Liver (tissue), 9 donors: Measurements from ENCODE around the gene KRTAP2-2. TPM values are rescaled to one million over a fixed set of nuclear protein-coding genes. Genes with fewer than 3 reads are reported as not detected.
"Not testable (repeated sequence)": the region's sequence is repeated elsewhere in the genome, so short reads cannot be mapped to it uniquely, and the experiment has no call there.

ENCODE experiments used
- DNase-seq: peaks from one replicate; pipeline ENCODE4 v3.0.0-alpha.2; 2017; ENCODE audit warnings: low spot score
- H3K27ac ChIP-seq, 2 donors: one replicate each; pipeline ENCODE4 v1.7.0; 2013; ENCODE audit warnings: inconsistent platforms in 2 of 2, low read length in 2 of 2, control low read depth in 1 of 2, low read depth in 1 of 2, mild to moderate bottlenecking in 1 of 2
- H3K27me3 ChIP-seq, 4 donors: one replicate each; pipeline versions ENCODE4 v1.6.1 to v1.7.0; 2013; ENCODE audit warnings: low read length in 3 of 4, inconsistent platforms in 1 of 4, mild to moderate bottlenecking in 1 of 4, moderate library complexity in 1 of 4; ENCODE audit not compliant: control insufficient read depth in 4 of 4, insufficient read depth in 4 of 4
- H3K36me3 ChIP-seq, 4 donors: one replicate each; pipeline versions ENCODE4 v1.6.1 to v1.7.0; 2013; ENCODE audit warnings: low read length in 3 of 4, mild to moderate bottlenecking in 3 of 4, low read depth in 1 of 4, moderate library complexity in 1 of 4; ENCODE audit not compliant: control insufficient read depth in 4 of 4, insufficient read depth in 3 of 4
- H3K4me1 ChIP-seq, 4 donors: one replicate each; pipeline versions ENCODE4 v1.6.1 to v1.7.0; 2013; ENCODE audit warnings: low read length in 3 of 4, mild to moderate bottlenecking in 3 of 4, moderate library complexity in 1 of 4; ENCODE audit not compliant: control insufficient read depth in 4 of 4, insufficient read depth in 4 of 4
- H3K4me3 ChIP-seq, 3 donors: one replicate each; pipeline versions ENCODE4 v1.6.1 to v1.7.0; 2013; ENCODE audit warnings: low read length in 3 of 3, control low read depth in 1 of 3, low read depth in 1 of 3, mild to moderate bottlenecking in 1 of 3
- H3K9ac ChIP-seq, 2 donors: one replicate each; pipeline ENCODE4 v1.7.0; 2013; ENCODE audit warnings: low read length in 2 of 2, mild to moderate bottlenecking in 2 of 2, moderate library complexity in 2 of 2, control low read depth in 1 of 2, low read depth in 1 of 2
- H3K9me3 ChIP-seq, 4 donors: one replicate each; pipeline versions ENCODE4 v1.6.1 to v1.7.0; 2013; ENCODE audit warnings: low read length in 3 of 4; ENCODE audit not compliant: control insufficient read depth in 4 of 4
- ATF3 ChIP-seq: IDR thresholded peaks from 2 replicates; pipeline ENCODE4 v1.6.1; 2016; ENCODE audit warnings: antibody characterized with exemption
- GABPA ChIP-seq, 2 donors: IDR thresholded peaks in 1 of 2; conservative IDR thresholded peaks in 1 of 2; 2 replicates each; pipeline ENCODE4 v1.6.1; 2016; ENCODE audit warnings: antibody characterized with exemption in 2 of 2, mild to moderate bottlenecking in 1 of 2, moderate library complexity in 1 of 2
- HNF4G ChIP-seq: IDR thresholded peaks from 2 replicates; pipeline ENCODE4 v1.6.1; 2016; ENCODE audit warnings: antibody characterized with exemption
- MAX ChIP-seq: IDR thresholded peaks from 2 replicates; pipeline ENCODE4 v1.6.1; 2016; ENCODE audit warnings: antibody characterized with exemption
- NR2F2 ChIP-seq: IDR thresholded peaks from 2 replicates; pipeline ENCODE4 v1.6.1; 2016; ENCODE audit warnings: antibody characterized with exemption
- RAD21 ChIP-seq, 2 donors: IDR thresholded peaks; 2 replicates each; pipeline ENCODE4 v1.6.1; 2016; ENCODE audit warnings: antibody characterized with exemption in 2 of 2, mild to moderate bottlenecking in 2 of 2
- REST ChIP-seq: IDR thresholded peaks from 2 replicates; pipeline ENCODE4 v1.6.1; 2016; ENCODE audit warnings: antibody characterized with exemption, mild to moderate bottlenecking
- RXRA ChIP-seq, 2 donors: IDR thresholded peaks; 2 replicates each; pipeline ENCODE4 v1.6.1; 2017 to 2018; ENCODE audit warnings: antibody characterized with exemption in 2 of 2, mild to moderate bottlenecking in 1 of 2
- SP1 ChIP-seq: IDR thresholded peaks from 2 replicates; pipeline ENCODE4 v1.6.1; 2018; ENCODE audit warnings: antibody characterized with exemption, mild to moderate bottlenecking
- ZBTB33 ChIP-seq: IDR thresholded peaks from 2 replicates; pipeline ENCODE4 v1.6.1; 2016; ENCODE audit warnings: antibody characterized with exemption
- WGBS: extraction: QIAGEN DNeasy Blood & Tissue Kit; methylation state at CpG from one replicate; pipeline ENCODE4 v1.1.7; 2013; 5-methylcytosine and 5-hydroxymethylcytosine counted together
- polyA plus RNA-seq, 2 donors: library from polyadenylated mRNA; stranded (reverse) in 1 of 2; unstranded in 1 of 2; fragments of 200-250 nt in 1 of 2; fragments of >200 nt in 1 of 2; fragmentation: Nextera tagmentation in 1 of 2; extraction: Ambion mirVana in 1 of 2; gene quantifications; one replicate each; pipeline versions ENCODE4 v1.2.1 to v1.2.3, GENCODE V29; 2013 to 2015
- total RNA-seq, 2 donors: library from RNA; depleted of rRNA; stranded (reverse); fragments of >200 nt; gene quantifications; one replicate each; pipeline ENCODE4 v1.2.3, GENCODE V29; 2014
- donor health status: healthy.
- donor health status: healthy.
- donor health status: healthy.
- donor health status: healthy.
- donor health status: healthy.

Gene KRTAP2-2
- total and polyA plus RNA-seq, 4 donors = not detected

- Histone ChIP-seq H3K36me3 (no peaks in the 10 kb centered on the region), H3K4me3 (no peak within 1 kb of the TSS), H3K9ac (no peak within 1 kb of the TSS), H3K27ac (no peak within 1 kb of the TSS), H3K9me3 (no peaks in the 10 kb centered on the region), H3K4me1 (no peaks in the 10 kb centered on the region), H3K27me3 (peaks cover 0 to 2% (median 0%) of the 10 kb centered on the region in 4 donors)
- WGBS = 61% methylated on average over 4 of the region's 4 CpGs
- TF ChIP-seq NR2F2 (no peak), REST (no peak), ZBTB33 (no peak), MAX (no peak), SP1 (no peak), RAD21 (IDR thresholded peaks at IDR 0.05) (no peak), GABPA (IDR thresholded peaks at IDR 0.05 in 1 of 2, conservative IDR thresholded peaks at IDR 0.05 in 1 of 2) (no peak), RXRA (IDR thresholded peaks at IDR 0.05) (no peak), HNF4G (no peak), ATF3 (no peak)
- no peak for DNase-seq
Measured at GRCh38 chr17:41098042-41098441, 43.0 kb upstream of the KRTAP2-2 start, which contains the start of gene KRTAP4-8. TSS of gene KRTAP4-8 (minus strand) at chr17:41098142. CDS start at chr17:41098084, 58 bp downstream.

- peaks cover 0 to 2% (median 0%) of the 10 kb centered on the region in 4 donors for H3K27me3 ChIP-seq
- H3K9ac ChIP-seq = no peak overlapping the region
- H3K4me1 ChIP-seq = no peaks in the 10 kb centered on the region
- TF ChIP-seq RXRA (IDR thresholded peaks at IDR 0.05) = no peak
- H3K4me3 ChIP-seq = no peak overlapping the region
- WGBS = 82% methylated on average over 7 of the region's 7 CpGs
- H3K36me3 ChIP-seq = no peaks in the 10 kb centered on the region
- DNase-seq = no peak
- H3K9me3 ChIP-seq = no peaks in the 10 kb centered on the region
- no peak overlapping the region for H3K27ac ChIP-seq
Measured at GRCh38 chr17:41096055-41096454, 41.0 kb upstream of the KRTAP2-2 start.

GRCh38 chr17:41088760-41089352 is 33.8 kb upstream of the KRTAP2-2 start:
- not testable (repeated sequence) for H3K9me3 ChIP-seq, H3K27me3 ChIP-seq, H3K4me1 ChIP-seq, H3K4me3 ChIP-seq, H3K27ac ChIP-seq, H3K9ac ChIP-seq, DNase-seq, H3K36me3 ChIP-seq
- 46% methylated on average over 4 of the region's 4 CpGs for WGBS

- not testable (repeated sequence) for H3K36me3 ChIP-seq, H3K4me3 ChIP-seq, H3K27me3 ChIP-seq, H3K9ac ChIP-seq, H3K9me3 ChIP-seq, H3K4me1 ChIP-seq, H3K27ac ChIP-seq, DNase-seq
- 77% methylated on average over 12 of the region's 14 CpGs for WGBS
Measured at GRCh38 chr17:41084100-41084856, 29.2 kb upstream of the KRTAP2-2 start, which contains the start of gene KRTAP4-7. TSS of gene KRTAP4-7 (plus strand) at chr17:41084150. CDS start at chr17:41084207, 57 bp downstream.

GRCh38 chr17:41083427-41083826 is 28.4 kb upstream of the KRTAP2-2 start:
- H3K4me1 ChIP-seq, H3K9me3 ChIP-seq, DNase-seq, H3K27me3 ChIP-seq, H3K36me3 ChIP-seq, H3K4me3 ChIP-seq, H3K27ac ChIP-seq, H3K9ac ChIP-seq: not testable (repeated sequence)
- 73% methylated on average over 2 of the region's 2 CpGs for WGBS
